IPS-18a (cell line): ENCODE measurements around the gene HGD.
A peak's percentile ranks its signal among the peaks of the same experiment; 100 is the strongest.
"Not testable (repeated sequence)": the region's sequence is repeated elsewhere in the genome, so short reads cannot be mapped to it uniquely, and the experiment has no call there.

Source experiments
- H3K27ac ChIP-seq: one replicate; pipeline ENCODE4 v1.5.1; 2013; ENCODE audit warnings: low read length
- H3K27me3 ChIP-seq: one replicate; pipeline ENCODE4 v1.6.1; 2013; ENCODE audit warnings: mild to moderate bottlenecking, low read length; ENCODE audit not compliant: control insufficient read depth, insufficient read depth
- H3K36me3 ChIP-seq: one replicate; pipeline ENCODE4 v1.6.1; 2013; ENCODE audit warnings: low read depth, low read length; ENCODE audit not compliant: control insufficient read depth
- H3K4me1 ChIP-seq: one replicate; pipeline ENCODE4 v1.6.1; 2013; ENCODE audit warnings: low read depth, low read length; ENCODE audit not compliant: control insufficient read depth
- H3K4me3 ChIP-seq: one replicate; pipeline ENCODE4 v1.5.1; 2013; ENCODE audit warnings: low read length
- H3K9ac ChIP-seq: one replicate; pipeline ENCODE4 v1.6.1; 2013; ENCODE audit warnings: mild to moderate bottlenecking, low read length, moderate library complexity
- H3K9me3 ChIP-seq: one replicate; pipeline ENCODE4 v1.6.1; 2013; ENCODE audit warnings: low read depth, low read length; ENCODE audit not compliant: control insufficient read depth

The HGD gene

GRCh38 chr3:120678331-120678947 lies 3.6 kb downstream of the HGD start:
- Histone ChIP-seq H3K4me3 (peak overlapping the region; percentile 11), H3K9ac (peak overlapping the region; percentile 64), H3K4me1 (peaks cover 61% of the 10 kb centered on the region), H3K27ac (peak overlapping the region; percentile 96), H3K36me3 (no peaks in the 10 kb centered on the region), H3K27me3 (no peaks in the 10 kb centered on the region), H3K9me3 (no peaks in the 10 kb centered on the region)

GRCh38 chr3:120677193-120677592 lies 4.8 kb downstream of the HGD start:
- H3K9ac ChIP-seq, H3K4me3 ChIP-seq, H3K36me3 ChIP-seq, H3K27ac ChIP-seq, H3K27me3 ChIP-seq, H3K9me3 ChIP-seq: not testable (repeated sequence)
- peaks cover 66% of the 10 kb centered on the region for H3K4me1 ChIP-seq

- Histone ChIP-seq H3K9ac (no peak overlapping the region), H3K4me3 (no peak overlapping the region), H3K36me3 (no peaks in the 10 kb centered on the region), H3K27me3 (no peaks in the 10 kb centered on the region), H3K9me3 (no peaks in the 10 kb centered on the region), H3K4me1 (peaks cover 28% of the 10 kb centered on the region), H3K27ac (no peak overlapping the region)
Measured at GRCh38 chr3:120673116-120673515, 8.9 kb downstream of the HGD start.

- peaks cover 15% of the 10 kb centered on the region for H3K4me1 ChIP-seq
- H3K36me3 ChIP-seq, result no peaks in the 10 kb centered on the region
- H3K27ac ChIP-seq, result no peak overlapping the region
- no peaks in the 10 kb centered on the region for H3K9me3 ChIP-seq
- no peaks in the 10 kb centered on the region for H3K27me3 ChIP-seq
- no peak overlapping the region for H3K9ac ChIP-seq
- H3K4me3 ChIP-seq, result no peak overlapping the region
Measured at GRCh38 chr3:120670576-120670975, 11.5 kb downstream of the HGD start.

- Histone ChIP-seq H3K36me3 (no peaks in the 10 kb centered on the region), H3K9me3 (no peaks in the 10 kb centered on the region), H3K9ac (no peak overlapping the region), H3K27me3 (no peaks in the 10 kb centered on the region), H3K4me3 (no peak overlapping the region), H3K27ac (no peak overlapping the region), H3K4me1 (peaks cover 6% of the 10 kb centered on the region)
Measured at GRCh38 chr3:120664926-120665325, 17.1 kb downstream of the HGD start.

- H3K4me3 ChIP-seq, result no peak overlapping the region
- no peaks in the 10 kb centered on the region for H3K27me3 ChIP-seq
- no peaks in the 10 kb centered on the region for H3K36me3 ChIP-seq
- H3K4me1 ChIP-seq, result no peaks in the 10 kb centered on the region
- no peak overlapping the region for H3K9ac ChIP-seq
- no peaks in the 10 kb centered on the region for H3K9me3 ChIP-seq
- H3K27ac ChIP-seq, result no peak overlapping the region
Measured at GRCh38 chr3:120661945-120662344, 20.1 kb downstream of the HGD start.

GRCh38 chr3:120661106-120661905 lies 20.7 kb downstream of the HGD start:
- Histone ChIP-seq H3K36me3 (no peaks in the 10 kb centered on the region), H3K9ac (no peak overlapping the region), H3K27me3 (no peaks in the 10 kb centered on the region), H3K4me1 (no peaks in the 10 kb centered on the region), H3K27ac (no peak overlapping the region), H3K9me3 (no peaks in the 10 kb centered on the region), H3K4me3 (no peak overlapping the region)

GRCh38 chr3:120659834-120660233 lies 22.2 kb downstream of the HGD start:
- H3K4me3 ChIP-seq, result no peak overlapping the region
- H3K4me1 ChIP-seq, result no peaks in the 10 kb centered on the region
- H3K36me3 ChIP-seq, result no peaks in the 10 kb centered on the region
- no peaks in the 10 kb centered on the region for H3K27me3 ChIP-seq
- no peaks in the 10 kb centered on the region for H3K9me3 ChIP-seq
- H3K27ac ChIP-seq, result no peak overlapping the region
- no peak overlapping the region for H3K9ac ChIP-seq

DNA sequence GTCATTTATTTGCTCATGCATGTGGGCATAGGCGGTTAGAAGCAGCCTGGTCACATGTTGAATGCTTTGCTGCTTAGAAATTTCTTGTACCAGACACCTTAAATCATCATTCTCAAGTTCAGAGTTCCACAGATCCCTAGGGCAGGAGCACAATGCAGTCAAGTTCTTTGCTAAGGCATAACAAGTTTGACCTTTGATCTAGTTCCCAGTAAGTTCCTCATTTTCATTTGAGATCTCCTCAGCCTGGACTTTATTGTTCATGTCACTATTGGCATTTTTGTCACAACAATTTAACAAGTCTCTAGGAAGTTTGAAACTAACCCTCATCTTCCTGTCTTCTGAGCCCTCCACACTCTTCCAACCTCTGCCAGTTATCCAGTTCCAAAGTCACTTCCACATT lies 22.8 kb downstream of the HGD start:
- no peak overlapping the region for H3K9ac ChIP-seq
- H3K4me3 ChIP-seq, result no peak overlapping the region
- no peaks in the 10 kb centered on the region for H3K4me1 ChIP-seq
- H3K27me3 ChIP-seq, result no peaks in the 10 kb centered on the region
- H3K9me3 ChIP-seq, result no peaks in the 10 kb centered on the region
- H3K27ac ChIP-seq, result no peak overlapping the region
- no peaks in the 10 kb centered on the region for H3K36me3 ChIP-seq

DNA sequence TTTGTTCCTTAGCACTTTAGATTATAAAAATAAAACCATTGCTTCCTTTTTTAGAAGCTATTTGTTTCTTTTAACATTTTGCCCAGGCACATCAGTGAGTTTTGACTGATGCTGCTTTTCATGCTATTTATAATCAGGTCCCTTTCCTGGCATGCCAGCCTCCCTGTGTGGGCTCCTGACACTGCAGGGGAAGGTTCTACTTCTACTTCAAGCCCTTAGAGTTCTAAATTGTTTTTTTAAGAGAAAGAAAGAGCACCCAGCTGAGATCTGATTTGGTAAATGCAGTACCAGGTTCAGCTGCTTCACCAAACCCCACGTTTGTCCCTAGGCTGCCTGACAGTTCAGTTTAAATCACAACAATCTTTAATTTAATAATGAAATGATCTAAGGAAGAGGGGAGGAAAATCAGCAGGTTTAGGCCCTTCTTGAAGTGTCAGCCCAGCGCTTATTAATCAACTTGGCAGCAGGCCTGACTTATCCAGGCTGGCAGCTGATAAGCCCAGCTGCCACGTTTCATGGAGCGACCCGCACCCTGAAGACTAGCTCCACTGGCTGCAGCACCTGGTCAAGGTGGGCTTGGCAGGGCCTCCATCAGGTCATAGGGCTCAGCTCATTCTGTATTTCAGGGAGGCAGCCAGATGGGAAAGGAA lies 29.0 kb downstream of the HGD start:
- Histone ChIP-seq H3K9ac (no peak overlapping the region), H3K9me3 (no peaks in the 10 kb centered on the region), H3K4me1 (no peaks in the 10 kb centered on the region), H3K4me3 (no peak overlapping the region), H3K36me3 (no peaks in the 10 kb centered on the region), H3K27ac (no peak overlapping the region), H3K27me3 (no peaks in the 10 kb centered on the region)

- Histone ChIP-seq H3K36me3 (no peaks in the 10 kb centered on the region), H3K9me3 (no peaks in the 10 kb centered on the region), H3K27me3 (no peaks in the 10 kb centered on the region), H3K4me1 (no peaks in the 10 kb centered on the region), H3K9ac (no peak overlapping the region), H3K27ac (no peak overlapping the region), H3K4me3 (no peak overlapping the region)
Measured at GRCh38 chr3:120652281-120652680, 29.8 kb downstream of the HGD start.
